Thyroid gland (tissue), 4 donors: ENCODE data around the gene REV3L. TPM values are rescaled to one million over a fixed set of nuclear protein-coding genes. Genes with fewer than 3 reads are reported as not detected.

ENCODE experiments used
- DNase-seq, 2 donors: peaks; one replicate each; pipeline ENCODE4 v3.0.0-alpha.2; 2019
- H3K27ac ChIP-seq, 3 donors: fragments of 200-600 bp; sonication (generic); 1 replicate in 2 of 3; 2 replicates in 1 of 3; pipeline ENCODE4 v1.5.1; 2016 to 2019; ENCODE audit warnings: mild to moderate bottlenecking in 1 of 3, moderate library complexity in 1 of 3
- H3K27me3 ChIP-seq: fragments of 200-600 bp; sonication (generic); one replicate; pipeline ENCODE4 v1.5.1; 2019
- H3K36me3 ChIP-seq, 2 donors: fragments of 200-600 bp; sonication (generic); one replicate each; pipeline ENCODE4 v1.5.1; 2016 to 2019
- H3K4me1 ChIP-seq, 2 donors: fragments of 200-600 bp; sonication (generic); one replicate each; pipeline ENCODE4 v1.5.1; 2017 to 2019
- H3K4me3 ChIP-seq, 3 donors: fragments of 200-600 bp; sonication (generic); replicated peaks in 1 of 3; 1 replicate in 2 of 3; 2 replicates in 1 of 3; pipeline ENCODE4 v1.5.1; 2016; ENCODE audit warnings: mild to moderate bottlenecking in 1 of 3
- H3K9me3 ChIP-seq: fragments of 200-600 bp; sonication (generic); one replicate; pipeline ENCODE4 v1.5.1; 2017
- CTCF ChIP-seq, 6 experiments: fragments of 200-600 bp in 3 of 6; fragments of 450-650 bp in 3 of 6; sonication (generic) in 3 of 6; IDR thresholded peaks; one replicate each; pipeline ENCODE4 v1.5.1; 2016 to 2019; ENCODE audit warnings: antibody characterized with exemption in 6 of 6, mild to moderate bottlenecking in 2 of 6, inconsistent platforms in 1 of 6, moderate library complexity in 1 of 6
- POLR2A ChIP-seq, 2 donors: fragments of 450-650 bp; IDR thresholded peaks; one replicate each; pipeline ENCODE4 v1.6.1; 2017; ENCODE audit warnings: antibody characterized with exemption in 2 of 2, mild to moderate bottlenecking in 2 of 2, moderate library complexity in 1 of 2
- WGBS, 2 donors: methylation state at CpG; one replicate each; pipeline ENCODE4 v1.1.5; 2017; 5-methylcytosine and 5-hydroxymethylcytosine counted together
- intact Hi-C: fragments of 100-400 bp; cut with DNase I; formaldehyde crosslinking; loops from one replicate; pipeline ENCODE4 v1.15.1; 2023
- total RNA-seq, 4 donors: library from RNA; depleted of rRNA; stranded (reverse); fragments of >200 nt; gene quantifications; one replicate each; pipeline ENCODE4 v1.2.3, GENCODE V29; 2016

The REV3L gene
- total RNA-seq, 4 donors from 2014 or later = 38.2 to 73.5 (median 60.0) TPM

DNA sequence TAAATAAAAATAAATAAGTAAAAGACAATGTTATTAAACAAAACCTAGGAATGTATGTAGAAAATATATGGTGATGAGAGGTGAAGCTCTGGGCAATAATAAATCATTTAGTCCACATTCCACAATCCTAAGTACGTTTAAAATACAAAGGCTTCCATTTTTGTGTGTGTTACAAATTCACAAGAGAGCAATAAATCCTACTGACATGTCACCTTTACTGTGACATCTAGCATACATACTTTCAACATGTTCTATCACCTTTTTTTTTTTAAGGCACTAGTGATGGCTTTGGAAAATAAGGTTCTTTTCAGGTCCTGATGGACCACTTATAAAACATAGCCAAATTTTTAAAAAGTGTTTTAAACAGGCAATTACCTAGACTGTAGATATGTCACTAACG lies 12.0 kb downstream of the REV3L start:
- intact Hi-C loops = no loop called here
- Histone ChIP-seq H3K27ac (no peak overlapping the region), H3K9me3 (no peaks in the 10 kb centered on the region), H3K27me3 (no peaks in the 10 kb centered on the region), H3K36me3 (no peaks in the 10 kb centered on the region), H3K4me3 (no peak overlapping the region), H3K4me1 (peaks cover 12 to 18% of the 10 kb centered on the region in 2 donors)
- TF ChIP-seq POLR2A (IDR thresholded peaks at IDR 0.05) (no peak), CTCF (IDR thresholded peaks at IDR 0.05) (no peak)
- DNase-seq = no peak
- WGBS, 2 donors = 96 to 97% methylated on average over 2 of the region's 2 CpGs

DNA sequence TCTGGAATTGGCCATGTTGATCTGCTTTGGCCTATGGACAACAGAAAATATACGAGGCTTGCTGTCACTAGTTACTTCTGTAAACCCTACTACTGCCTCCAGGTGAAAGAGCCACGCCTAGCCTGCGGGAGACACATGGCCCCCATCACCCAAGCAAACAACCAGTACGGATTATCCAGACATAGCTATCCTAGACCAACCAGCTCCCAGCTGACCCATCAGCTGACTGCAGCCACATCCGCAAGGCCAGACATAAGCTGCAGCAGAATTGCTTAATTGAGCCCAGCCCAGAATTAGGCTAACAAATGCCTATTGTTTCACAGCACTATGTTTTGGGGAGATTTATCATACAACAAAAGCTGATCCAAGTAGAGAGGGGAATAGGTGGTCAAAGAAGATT lies 13.5 kb downstream of the REV3L start:
- intact Hi-C loops = no loop called here
- no peaks in the 10 kb centered on the region for H3K36me3 ChIP-seq
- no peak for DNase-seq
- no peak for TF ChIP-seq POLR2A (IDR thresholded peaks at IDR 0.05)
- TF ChIP-seq CTCF (IDR thresholded peaks at IDR 0.05) = no peak
- no peaks in the 10 kb centered on the region for H3K9me3 ChIP-seq
- H3K4me1 ChIP-seq = peaks cover 12 to 18% of the 10 kb centered on the region in 2 donors
- WGBS, 2 donors = 94 to 97% methylated on average over 5 of the region's 5 CpGs
- H3K4me3 ChIP-seq = no peak overlapping the region
- H3K27me3 ChIP-seq = no peaks in the 10 kb centered on the region
- H3K27ac ChIP-seq = no peak overlapping the region

GRCh38 chr6:111468329-111469012 lies 14.5 kb downstream of the REV3L start:
- no peak for TF ChIP-seq POLR2A (IDR thresholded peaks at IDR 0.05)
- no peak for TF ChIP-seq CTCF (IDR thresholded peaks at IDR 0.05)
- Histone ChIP-seq H3K27me3 (no peaks in the 10 kb centered on the region), H3K9me3 (no peaks in the 10 kb centered on the region), H3K36me3 (no peaks in the 10 kb centered on the region), H3K4me3 (no peak overlapping the region), H3K27ac (peak overlapping the region in 2 of 3 donors; percentile 17 to 23), H3K4me1 (peaks cover 12 to 18% of the 10 kb centered on the region in 2 donors)
- peak; percentile 23 to 34 for DNase-seq
- intact Hi-C loops = no loop called here
- WGBS, 2 donors = 87% methylated on average over 5 of the region's 5 CpGs

GRCh38 chr6:111464184-111464583 lies 18.8 kb downstream of the REV3L start:
- Histone ChIP-seq H3K4me3 (no peak overlapping the region), H3K9me3 (no peaks in the 10 kb centered on the region), H3K4me1 (peaks cover 7 to 15% of the 10 kb centered on the region in 2 donors), H3K27ac (no peak overlapping the region), H3K36me3 (no peaks in the 10 kb centered on the region), H3K27me3 (no peaks in the 10 kb centered on the region)
- intact Hi-C loops = no loop called here
- no peak for DNase-seq
- WGBS, 2 donors = 91 to 93% methylated on average over 1 of the region's 1 CpG
- TF ChIP-seq CTCF (IDR thresholded peaks at IDR 0.05) (no peak), POLR2A (IDR thresholded peaks at IDR 0.05) (no peak)

DNA sequence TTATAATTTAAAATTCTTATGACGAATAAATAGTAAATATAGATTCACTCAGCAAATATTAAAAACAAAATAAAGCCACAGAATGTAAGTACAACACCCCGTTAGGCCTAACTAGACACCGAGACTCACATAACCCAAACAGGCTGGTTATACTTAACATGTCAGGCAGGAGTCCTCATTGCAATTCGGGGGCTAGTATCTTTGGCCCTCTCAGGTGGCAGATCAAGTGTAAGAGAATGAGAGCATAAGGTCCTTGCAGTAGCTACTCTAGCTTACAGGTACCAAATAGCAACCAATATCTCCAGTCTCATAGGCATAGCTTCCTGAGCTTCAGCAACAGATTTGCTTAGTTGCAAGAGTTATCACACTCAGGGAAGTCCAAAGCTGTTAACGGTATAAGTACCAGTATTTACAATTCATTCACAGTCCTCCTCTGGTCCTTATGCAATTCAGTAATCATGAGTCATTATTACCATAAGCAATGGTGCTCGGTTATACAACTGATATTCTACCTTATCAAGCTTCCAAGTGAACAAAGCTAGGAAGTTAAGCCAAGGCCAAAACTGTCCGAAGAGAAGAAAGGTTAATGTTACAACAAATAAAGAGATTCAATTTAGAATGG lies 20.1 kb downstream of the REV3L start:
- intact Hi-C loops = no loop called here
- TF ChIP-seq CTCF (IDR thresholded peaks at IDR 0.05) (no peak), POLR2A (IDR thresholded peaks at IDR 0.05) (no peak)
- DNase-seq = no peak

More for the DNA sequence above, 20.1 kb downstream of the REV3L start:
- H3K4me1 ChIP-seq = peaks cover 3 to 4% of the 10 kb centered on the region in 2 donors
- H3K9me3 ChIP-seq = no peaks in the 10 kb centered on the region
- no peak overlapping the region for H3K27ac ChIP-seq
- no peaks in the 10 kb centered on the region for H3K36me3 ChIP-seq
- H3K4me3 ChIP-seq = no peak overlapping the region
- 85 to 86% methylated on average over 7 of the region's 7 CpGs for WGBS, 2 donors
- no peaks in the 10 kb centered on the region for H3K27me3 ChIP-seq
